Upper lobe of left lung (tissue), 4 donors: ENCODE data around the gene CHST11.
"Not testable (repeated sequence)": the region's sequence is repeated elsewhere in the genome, so short reads cannot be mapped to it uniquely, and the experiment has no call there.

Source experiments
- EP300 ChIP-seq, 4 donors: sonication (generic); formaldehyde crosslinking; IDR thresholded peaks; one replicate each; pipeline ENCODE4 v1.5.1; 2017; ENCODE audit warnings: antibody characterized with exemption in 4 of 4, control low read depth in 2 of 4
- POLR2AphosphoS5 ChIP-seq, 2 donors: sonication (generic); formaldehyde crosslinking; IDR thresholded peaks; one replicate each; pipeline ENCODE4 v1.5.1; 2017; ENCODE audit warnings: antibody characterized with exemption in 2 of 2

DNA sequence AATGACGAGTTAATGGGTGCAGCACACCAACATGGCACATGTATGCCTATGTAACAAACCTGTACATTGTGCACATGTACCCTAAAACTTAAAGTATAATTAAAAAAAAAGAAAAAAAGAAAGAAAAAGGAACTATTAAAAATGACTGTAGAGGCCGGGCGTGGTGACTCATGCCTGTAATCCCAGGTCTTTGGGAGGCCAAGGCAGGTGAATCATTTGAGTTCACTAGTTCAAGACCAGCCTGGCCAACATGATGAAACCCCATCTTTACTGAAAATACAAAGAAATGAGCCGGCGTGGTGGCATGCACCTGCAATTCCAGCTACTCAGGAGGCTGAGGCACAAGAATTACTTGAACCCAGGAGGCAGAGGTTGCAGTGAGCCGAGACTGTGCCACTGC, 118.0 kb downstream of the CHST11 start:
- TF ChIP-seq EP300, POLR2AphosphoS5 (IDR thresholded peaks at IDR 0.05): not testable (repeated sequence)
